A549 (cell line): ENCODE results near the gene IGLON5. TPM values are rescaled to one million over a fixed set of nuclear protein-coding genes. Genes with fewer than 3 reads are reported as not detected.

Experiments used
- ATOH8 ChIP-seq: fragments of 250-450 bp; sonication (Bioruptor Pico); IDR thresholded peaks from 2 replicates; pipeline ENCODE4 v1.5.0; 2020; ENCODE audit warnings: low read depth, mild to moderate bottlenecking, moderate library complexity
- BCL3 ChIP-seq: fragments of >200 bp; sonication (Bioruptor Twin); formaldehyde crosslinking; IDR thresholded peaks from 3 replicates; pipeline ENCODE4 v1.6.1; 2016
- BHLHE40 ChIP-seq: IDR thresholded peaks from 2 replicates; pipeline ENCODE4 v1.6.1; 2012; ENCODE audit warnings: low read depth, low read length, inconsistent platforms
- CEBPB ChIP-seq, 2 experiments: fragments of >200 bp in 1 of 2; sonication (Bioruptor Twin) in 1 of 2; formaldehyde crosslinking in 1 of 2; IDR thresholded peaks; 2 replicates each; pipeline ENCODE4 v1.6.1; 2012 to 2016
- ELK1 ChIP-seq: fragments of 150-350 bp; IDR thresholded peaks from 2 replicates; pipeline ENCODE4 v1.6.1; 2014; ENCODE audit warnings: low read depth, mild to moderate bottlenecking, low read length
- FOSL2 ChIP-seq, 2 experiments: fragments of 450-650 bp in 1 of 2; fragments of >200 bp in 1 of 2; sonication (Bioruptor Twin) in 1 of 2; formaldehyde crosslinking; IDR thresholded peaks; 2 replicates each; pipeline versions ENCODE4 v1.5.0 to v1.6.1; 2016 to 2020; ENCODE audit warnings: mild to moderate bottlenecking in 1 of 2, moderate library complexity in 1 of 2
- FOXS1 ChIP-seq: fragments of 250-450 bp; sonication (Bioruptor Pico); IDR thresholded peaks from 2 replicates; pipeline ENCODE4 v1.5.0; 2020; ENCODE audit warnings: mild to moderate bottlenecking, moderate library complexity
- GATA3 ChIP-seq: IDR thresholded peaks from 2 replicates; pipeline ENCODE4 v1.6.1; 2012; ENCODE audit warnings: borderline replicate concordance
- HDAC2 ChIP-seq: fragments of 200-600 bp; sonication (generic); IDR thresholded peaks from 2 replicates; pipeline ENCODE4 v1.6.1; 2016
- HMGXB4 ChIP-seq: fragments of 250-450 bp; sonication (Bioruptor Pico); IDR thresholded peaks from 2 replicates; pipeline ENCODE4 v1.5.0; 2021; ENCODE audit warnings: mild to moderate bottlenecking, moderate library complexity, borderline replicate concordance
- HOXB13 ChIP-seq: fragments of 250-450 bp; sonication (Bioruptor Pico); IDR thresholded peaks from 2 replicates; pipeline ENCODE4 v1.5.0; 2020; ENCODE audit warnings: low read depth, mild to moderate bottlenecking, moderate library complexity
- JUNB ChIP-seq: fragments of >200 bp; sonication (Bioruptor Twin); formaldehyde crosslinking; IDR thresholded peaks from 2 replicates; pipeline ENCODE4 v1.6.1; 2016
- KDM1A ChIP-seq: fragments of 200-600 bp; sonication (generic); IDR thresholded peaks from 2 replicates; pipeline ENCODE4 v1.6.1; 2016; ENCODE audit warnings: low read depth, mild to moderate bottlenecking
- KDM5A ChIP-seq: fragments of 200-600 bp; sonication (generic); IDR thresholded peaks from 2 replicates; pipeline ENCODE4 v1.6.1; 2016; ENCODE audit warnings: antibody characterized with exemption, mild to moderate bottlenecking
- MAX ChIP-seq: IDR thresholded peaks from 2 replicates; pipeline ENCODE4 v1.6.1; 2012
- MYC ChIP-seq: IDR thresholded peaks from 2 replicates; pipeline ENCODE4 v1.6.1; 2012; ENCODE audit warnings: mild to moderate bottlenecking, inconsistent platforms, low read length, improper control_type of control experiment, borderline replicate concordance
- NPAS2 ChIP-seq: fragments of 250-450 bp; sonication (Bioruptor Pico); IDR thresholded peaks from 2 replicates; pipeline ENCODE4 v1.8.0; 2022; ENCODE audit warnings: mild to moderate bottlenecking, moderate library complexity, borderline replicate concordance
- NR3C1 ChIP-seq: fragments of >200 bp; sonication (Bioruptor Twin); formaldehyde crosslinking; IDR thresholded peaks from 3 replicates; pipeline ENCODE4 v1.6.1; 2017
- PHF8 ChIP-seq: fragments of 200-600 bp; sonication (generic); IDR thresholded peaks from 2 replicates; pipeline ENCODE4 v1.6.1; 2016; ENCODE audit warnings: low read depth, mild to moderate bottlenecking, antibody characterized with exemption, moderate library complexity, borderline replicate concordance
- POLR2A ChIP-seq: IDR thresholded peaks from 2 replicates; pipeline ENCODE4 v1.6.1; 2012; ENCODE audit warnings: mild to moderate bottlenecking, low read length
- RCOR1 ChIP-seq: fragments of 150-350 bp; IDR thresholded peaks from 2 replicates; pipeline ENCODE4 v1.6.1; 2014; ENCODE audit warnings: antibody characterized with exemption, low read length, low read depth
- RNF2 ChIP-seq: fragments of 200-600 bp; sonication (generic); IDR thresholded peaks from 2 replicates; pipeline ENCODE4 v1.6.1; 2016; ENCODE audit warnings: low read depth, mild to moderate bottlenecking, antibody characterized with exemption, moderate library complexity, borderline replicate concordance
- SREBF2 ChIP-seq: fragments of 450-650 bp; IDR thresholded peaks from 2 replicates; pipeline ENCODE4 v1.6.1; 2014; ENCODE audit warnings: mild to moderate bottlenecking, moderate library complexity
- TFCP2L1 ChIP-seq: fragments of 250-450 bp; sonication (Bioruptor Pico); IDR thresholded peaks from 2 replicates; pipeline ENCODE4 v1.5.0; 2021; ENCODE audit warnings: mild to moderate bottlenecking
- USF2 ChIP-seq: fragments of 450-650 bp; IDR thresholded peaks from 2 replicates; pipeline ENCODE4 v1.6.1; 2014; ENCODE audit warnings: antibody characterized with exemption
- polyA plus RNA-seq, 4 experiments: library from polyadenylated mRNA; depleted of rRNA in 3 of 4; stranded (reverse); fragments of >200 nt; fragmentation: RNase III in 1 of 4; extraction: RNeasy Plus Mini Kit Qiagen cat#74134 plus additional on column Dnase treatment in 1 of 4; gene quantifications; 2 replicates in 3 of 4; 3 replicates in 1 of 4; pipeline ENCODE4 v1.2.3, GENCODE V29; 2011 to 2017

Gene IGLON5
- polyA plus RNA-seq, 2 of the 4 experiments (the other 2 are of a cell fraction): 0.04 to 0.06 TPM

- no peak for TF ChIP-seq HMGXB4 (CRISPR knock-in tag)
- TF ChIP-seq PHF8: peak; percentile 56; the same call in 1 of the 2 replicates
- no peak for TF ChIP-seq KDM5A
- TF ChIP-seq RNF2: no peak
- TF ChIP-seq KDM1A: no peak
- TF ChIP-seq BCL3: peak; percentile 89; the same call in 2 of the 3 replicates
- no peak for TF ChIP-seq RCOR1
- TF ChIP-seq MAX: peak; percentile 92
- peak; percentile 93 for TF ChIP-seq POLR2A
- no peak for TF ChIP-seq FOSL2 (IDR thresholded peaks at IDR 0.05)
- peak; percentile 40 for TF ChIP-seq FOSL2 (CRISPR knock-in tag; IDR thresholded peaks at IDR 0.05)
- TF ChIP-seq JUNB: no peak
- TF ChIP-seq NPAS2 (CRISPR knock-in tag): peak; percentile 91
- no peak for TF ChIP-seq TFCP2L1 (CRISPR knock-in tag)
- TF ChIP-seq HDAC2: no peak
- no peak for TF ChIP-seq SREBF2
- peak; percentile 80 for TF ChIP-seq MYC
- TF ChIP-seq ATOH8 (CRISPR knock-in tag): peak; percentile 71; the same call in 1 of the 2 replicates
- TF ChIP-seq NR3C1: no peak
- no peak for TF ChIP-seq HOXB13 (CRISPR knock-in tag)
- no peak for TF ChIP-seq CEBPB (IDR thresholded peaks at IDR 0.05)
- no peak for TF ChIP-seq ELK1
- no peak for TF ChIP-seq FOXS1 (CRISPR knock-in tag)
- no peak for TF ChIP-seq GATA3
- peak; percentile 45 for TF ChIP-seq USF2
- TF ChIP-seq BHLHE40: no peak
- TF ChIP-seq, all 56 proteins: peak for 19
These were observed 28.5 kb downstream of the IGLON5 start (continued) for GRCh38 chr19:51339687-51340656.
